HG02885 (cell line): ENCODE measurements around the gene PDE4B.
A peak's percentile ranks its signal among the peaks of the same experiment; 100 is the strongest.

ENCODE experiments used
- ATAC-seq: cut with Tn5 transposase; IDR thresholded peaks from one replicate; pipeline ENCODE4 v1.9.1; 2021; ENCODE audit warnings: mild to moderate bottlenecking; ENCODE audit not compliant: unreplicated experiment, poor library complexity

The PDE4B gene

DNA sequence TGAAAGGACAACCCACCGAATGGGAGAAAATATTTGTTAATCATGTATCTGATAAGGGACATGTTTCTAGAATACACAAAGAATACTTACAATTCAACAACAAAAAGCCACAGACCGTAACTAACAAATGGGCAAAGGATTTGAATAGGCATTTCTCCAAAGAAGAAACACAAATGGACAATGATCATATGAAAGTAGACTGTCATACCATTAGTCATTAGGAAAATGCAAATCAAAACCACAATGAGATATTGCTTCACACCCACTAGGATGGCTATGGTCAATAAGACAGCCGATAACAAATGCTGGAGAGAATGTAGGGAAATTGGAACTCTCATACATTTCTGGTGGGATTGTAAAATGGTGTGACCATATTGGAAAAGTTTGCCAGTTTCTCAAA, 374.1 kb downstream of the PDE4B start:
- ATAC-seq = no peak

DNA sequence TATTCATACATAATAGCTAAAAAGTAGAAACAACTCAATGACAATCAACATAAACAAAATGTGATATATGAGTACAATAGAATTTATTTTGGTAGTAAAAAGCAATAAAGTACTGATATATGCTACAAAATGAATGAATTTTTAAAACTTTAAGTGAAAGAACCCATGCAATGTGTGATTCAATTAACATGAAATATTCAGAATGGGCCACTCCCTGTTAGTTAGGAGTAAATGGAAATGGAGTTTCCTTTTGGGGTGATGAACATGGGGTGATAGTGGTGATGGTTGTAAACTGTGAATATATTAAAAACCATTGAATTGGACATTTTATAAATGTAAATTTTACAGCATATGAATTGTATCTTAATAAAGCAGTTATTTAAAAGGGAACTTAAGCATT, 374.6 kb downstream of the PDE4B start:
- no peak for ATAC-seq

DNA sequence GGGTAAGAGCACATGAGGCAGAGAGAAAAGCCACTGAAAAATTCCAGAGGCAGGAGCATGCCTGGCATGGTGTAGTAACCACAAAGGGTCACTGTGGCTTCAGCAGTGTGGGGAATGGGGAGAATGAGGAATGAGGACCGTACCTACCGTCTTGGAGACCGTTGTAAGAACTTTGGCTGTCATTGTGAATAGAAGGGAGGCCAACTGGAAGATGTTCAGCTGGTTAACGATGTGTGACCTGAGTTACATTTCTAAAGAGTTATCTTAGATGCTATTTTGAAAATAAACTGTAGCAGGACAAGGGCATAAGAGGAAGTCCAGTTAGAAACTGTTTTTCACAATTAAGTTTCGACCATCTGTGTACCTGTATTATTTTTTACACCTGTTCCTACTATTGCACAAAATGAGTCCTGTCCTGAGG, 375.8 kb downstream of the PDE4B start:
- ATAC-seq = peak; percentile 51

DNA sequence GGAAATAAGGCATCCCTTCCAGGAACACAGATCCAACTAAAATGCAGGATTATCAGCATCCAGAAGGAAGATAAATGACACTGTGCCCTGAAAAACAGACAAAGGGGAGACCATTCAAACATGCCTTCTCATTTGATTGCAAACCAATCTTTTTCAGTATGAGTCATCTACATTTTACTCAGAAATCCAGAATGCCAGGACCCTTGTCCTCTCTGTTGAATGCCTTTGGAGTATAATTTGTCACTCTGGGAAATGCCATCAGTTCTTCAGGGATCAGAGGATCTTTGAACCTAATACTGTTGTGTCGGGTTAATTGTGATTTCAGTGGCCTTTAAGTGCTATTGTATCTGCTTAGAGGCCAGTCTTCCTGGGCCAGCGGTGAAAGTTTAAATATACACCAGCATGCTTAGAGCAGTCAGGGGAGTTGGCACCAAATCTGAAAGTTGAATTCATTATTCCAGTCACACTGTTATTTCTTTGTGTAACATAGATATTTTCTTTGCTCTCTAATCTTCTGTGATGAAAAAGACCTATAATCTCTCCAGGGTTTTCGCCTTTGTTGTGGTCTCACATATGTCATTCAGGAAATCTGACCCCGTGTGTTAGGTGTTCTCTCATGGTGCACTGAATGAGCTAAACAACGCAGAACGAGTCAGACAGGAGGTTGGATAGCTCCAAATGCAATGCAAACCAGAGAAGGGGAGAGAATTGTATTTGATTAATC, 376.4 kb downstream of the PDE4B start:
- peak; percentile 28 for ATAC-seq

DNA sequence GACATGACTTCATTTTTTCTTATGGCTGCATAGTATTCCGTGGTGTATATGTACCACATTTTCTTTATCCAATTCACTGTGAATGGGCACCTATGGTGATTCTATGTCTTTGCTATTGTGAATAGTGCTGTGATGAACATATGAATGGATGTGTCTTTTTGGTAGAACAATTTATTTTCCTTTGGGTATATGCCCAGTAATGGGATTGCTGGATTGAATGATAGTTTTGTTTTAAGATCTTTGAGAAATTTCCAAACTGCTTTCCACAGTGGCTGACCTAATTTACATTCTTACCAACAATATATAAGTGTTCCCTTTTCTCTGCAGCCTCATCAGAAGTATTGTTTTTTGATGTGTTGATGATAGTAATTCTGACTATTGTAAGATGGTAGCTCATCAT, 379.6 kb downstream of the PDE4B start:
- no peak for ATAC-seq

DNA sequence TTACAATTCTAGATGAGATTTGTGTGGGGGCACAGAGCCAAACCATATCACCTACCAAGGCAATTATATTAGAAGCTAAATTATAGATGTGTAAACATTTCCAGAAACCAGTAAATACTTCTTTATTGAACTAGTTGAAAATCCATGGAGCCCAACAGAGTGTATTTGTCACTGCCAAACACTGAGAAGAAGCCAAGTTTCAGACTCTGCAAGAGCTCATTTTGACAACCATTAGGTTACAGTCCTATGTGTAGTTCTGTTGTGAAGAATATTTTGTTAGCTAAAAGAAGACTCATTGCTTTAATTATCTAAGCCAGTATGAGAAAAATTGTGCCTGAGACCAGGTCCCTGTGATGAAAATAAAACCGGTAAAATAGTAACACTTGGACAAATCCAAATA, 382.4 kb downstream of the PDE4B start:
- ATAC-seq = no peak

DNA sequence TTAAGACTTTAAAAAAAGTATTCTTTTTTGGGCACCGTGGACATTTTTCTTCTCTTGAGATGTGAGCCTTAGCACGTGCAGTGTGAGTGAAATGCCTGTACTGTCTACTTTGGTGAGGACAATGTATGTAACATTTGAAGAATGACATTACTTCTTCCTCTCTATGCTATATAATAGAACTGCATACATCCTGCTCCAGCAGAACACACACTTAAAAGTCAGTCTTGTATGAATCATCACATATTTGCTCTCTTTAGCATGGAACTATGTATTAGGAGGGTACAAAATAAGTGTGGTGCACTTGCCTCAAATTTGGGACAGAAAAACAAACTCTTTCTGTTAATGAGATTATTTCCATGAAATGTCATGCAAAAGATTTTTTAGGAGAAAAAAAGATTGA, 382.9 kb downstream of the PDE4B start:
- ATAC-seq = no peak

DNA sequence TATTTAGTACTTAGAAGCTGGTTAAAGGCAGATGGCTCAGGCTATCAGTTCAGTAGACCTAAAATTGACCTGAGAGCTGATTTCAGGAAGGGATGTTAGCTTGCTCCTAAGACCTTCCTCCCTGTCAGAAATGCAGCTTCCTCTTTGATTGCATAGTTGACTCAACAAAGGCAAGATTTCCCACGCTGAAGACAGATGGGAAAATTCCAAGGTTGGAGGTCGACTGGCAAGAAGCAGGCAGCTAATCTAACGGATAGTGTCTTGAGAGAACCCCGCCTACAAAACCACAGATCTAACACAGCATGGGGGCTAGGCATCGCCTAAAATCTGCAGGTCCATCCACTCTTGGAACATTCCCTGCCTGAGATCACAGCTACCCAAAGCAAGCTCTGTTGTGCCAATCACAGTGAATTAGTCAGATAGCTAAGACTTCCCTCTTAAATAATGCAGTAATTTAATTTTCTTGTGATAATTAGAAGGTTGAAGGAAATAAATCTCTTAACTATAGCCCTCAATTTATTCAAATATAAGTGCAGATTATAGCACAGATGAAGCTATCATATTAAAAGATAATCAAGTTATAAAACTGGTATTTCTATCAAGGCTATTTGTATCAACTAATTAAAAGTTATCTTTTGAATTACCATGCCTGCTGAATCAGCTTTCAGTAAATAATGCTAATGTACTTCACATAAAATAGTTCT, 383.5 kb downstream of the PDE4B start:
- ATAC-seq = no peak

DNA sequence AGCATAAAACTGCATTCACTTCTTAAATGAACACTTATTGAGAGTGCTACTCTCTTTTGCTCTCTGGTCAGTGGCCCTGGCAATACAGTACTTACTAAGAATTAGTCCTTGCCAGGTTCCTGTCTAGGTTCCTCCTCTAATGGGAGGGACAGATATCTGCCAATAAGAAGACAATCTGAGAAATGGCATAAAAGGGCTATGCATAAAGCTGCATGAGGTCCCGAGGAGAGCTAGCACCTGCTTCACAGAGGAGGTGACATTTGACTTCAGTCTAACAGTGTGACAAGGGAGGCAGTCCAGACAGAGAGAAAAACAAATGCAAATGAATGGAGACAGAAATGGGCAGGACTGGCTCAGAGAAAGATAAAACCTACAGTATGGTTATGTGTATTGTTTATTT, 384.1 kb downstream of the PDE4B start:
- ATAC-seq = no peak

DNA sequence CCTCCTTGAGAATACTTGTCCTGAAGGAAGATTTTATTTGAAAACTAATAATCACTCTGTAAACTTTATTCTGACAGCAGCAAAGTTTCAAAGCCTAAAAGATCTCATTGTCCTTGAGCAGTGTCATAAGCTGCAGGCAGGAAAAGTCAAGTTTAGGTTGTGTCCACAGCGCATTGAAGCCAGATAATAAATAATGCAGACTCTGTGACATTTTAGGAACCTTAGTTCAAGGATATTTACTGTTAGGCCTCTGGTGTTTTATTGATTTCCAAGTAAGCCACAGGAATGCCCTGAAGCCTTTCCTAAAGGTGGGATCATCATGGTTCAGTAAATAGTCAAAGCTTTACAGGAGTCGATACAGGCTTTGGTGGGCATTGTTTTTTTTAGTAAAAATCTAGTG, 384.8 kb downstream of the PDE4B start:
- ATAC-seq = no peak

DNA sequence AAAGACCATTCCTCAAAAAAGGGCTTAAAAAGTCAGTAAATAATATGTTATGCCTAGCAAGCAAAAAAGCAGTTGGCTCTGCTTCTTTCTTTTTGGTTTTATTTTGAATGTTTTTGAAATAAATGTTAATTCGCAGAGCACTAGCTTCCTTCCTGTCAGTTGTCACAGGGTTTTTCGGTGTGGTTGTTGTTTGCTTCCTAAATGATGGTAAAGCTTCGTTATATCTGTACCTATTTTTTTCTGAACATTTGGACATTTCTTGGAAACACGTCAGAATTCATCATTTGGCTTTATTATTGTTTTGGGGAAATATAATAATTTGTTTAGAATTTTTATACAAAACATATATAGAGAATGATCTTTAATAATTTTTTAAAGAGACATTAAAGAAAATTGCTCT, 389.3 kb downstream of the PDE4B start:
- no peak for ATAC-seq

DNA sequence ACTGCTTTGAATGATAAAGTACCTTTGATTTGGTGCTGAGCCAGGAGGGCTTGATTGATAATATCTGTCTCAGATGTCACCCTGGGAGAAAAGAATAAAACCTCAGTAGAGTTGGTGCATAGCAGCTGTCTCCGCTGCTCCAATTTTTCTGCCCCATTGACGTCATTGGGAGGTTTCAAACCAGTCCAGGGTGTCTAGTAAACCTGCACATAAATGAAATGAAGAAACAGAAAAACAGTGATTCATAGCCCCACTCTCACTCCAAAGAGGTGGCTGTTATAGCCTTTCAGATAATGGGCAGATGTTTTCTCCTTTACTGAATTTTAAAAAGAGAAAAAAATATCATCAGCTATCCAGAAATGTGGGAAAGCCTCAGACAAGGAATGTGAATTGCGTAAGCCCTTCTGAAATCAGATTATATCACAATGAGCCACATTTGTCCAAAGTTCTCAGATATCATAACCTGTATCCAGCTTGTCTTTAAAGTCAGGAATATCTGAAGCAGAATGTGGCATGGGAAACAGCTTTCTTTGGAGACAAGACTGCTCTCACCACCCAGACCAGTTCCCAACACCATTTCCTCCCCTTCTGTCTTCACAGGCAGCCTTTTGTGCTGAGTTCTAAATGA, 390.0 kb downstream of the PDE4B start:
- no peak for ATAC-seq

DNA sequence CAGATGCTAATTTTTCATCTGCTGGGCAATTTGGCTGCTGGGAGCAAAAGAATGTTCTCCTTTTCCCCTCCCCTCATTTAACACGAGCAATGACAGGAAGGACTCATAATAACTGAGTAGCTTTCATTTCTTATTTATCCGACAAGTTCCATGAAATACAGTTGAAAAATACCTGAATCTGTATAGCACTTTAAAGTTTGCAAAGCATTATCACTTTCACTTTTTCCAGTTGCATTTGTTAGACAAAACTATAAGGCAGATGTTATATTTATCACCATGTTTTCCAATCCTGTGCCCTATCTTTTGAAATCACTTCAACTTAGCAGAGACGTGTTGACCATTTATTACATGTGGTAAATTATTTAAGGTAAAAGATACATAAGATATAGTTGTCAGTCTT, 390.7 kb downstream of the PDE4B start:
- ATAC-seq = no peak

DNA sequence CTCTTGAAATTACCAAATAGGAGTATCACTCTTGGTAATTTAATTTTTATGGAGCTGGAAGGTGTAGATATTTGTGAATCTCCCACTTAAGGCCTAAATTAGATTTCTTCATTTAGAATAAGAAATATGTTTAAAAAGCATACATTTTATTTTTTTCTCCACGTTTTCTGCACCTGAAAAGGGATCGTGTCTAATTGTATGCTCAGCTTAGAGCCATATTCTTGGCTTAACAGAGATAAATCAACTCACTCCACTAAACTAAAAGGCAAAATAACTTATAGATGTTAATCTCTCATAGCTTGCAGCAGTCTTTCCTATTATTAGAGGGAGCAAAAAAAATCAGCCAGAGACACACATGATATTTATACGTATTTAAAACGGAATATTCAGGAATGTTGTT, 404.4 kb downstream of the PDE4B start:
- no peak for ATAC-seq

DNA sequence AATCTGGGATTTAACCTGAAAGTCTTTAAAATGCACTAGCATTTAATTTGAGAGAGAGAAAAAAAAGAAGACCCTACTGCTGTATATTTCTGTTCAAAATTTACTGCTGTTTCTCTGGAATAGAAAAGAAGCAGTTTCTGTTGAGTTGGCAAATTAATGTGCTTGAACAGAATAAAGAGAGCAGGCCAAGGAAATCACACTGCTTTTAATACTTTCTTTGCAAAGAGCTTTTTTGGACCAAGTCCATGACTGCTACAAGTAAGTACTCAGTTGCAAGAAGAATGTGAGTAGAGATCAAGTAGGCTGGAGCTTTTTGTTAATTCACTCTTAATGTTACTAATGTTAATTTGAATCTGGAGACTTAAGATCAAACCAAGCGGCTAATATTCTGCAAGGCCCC, 405.1 kb downstream of the PDE4B start:
- no peak for ATAC-seq

DNA sequence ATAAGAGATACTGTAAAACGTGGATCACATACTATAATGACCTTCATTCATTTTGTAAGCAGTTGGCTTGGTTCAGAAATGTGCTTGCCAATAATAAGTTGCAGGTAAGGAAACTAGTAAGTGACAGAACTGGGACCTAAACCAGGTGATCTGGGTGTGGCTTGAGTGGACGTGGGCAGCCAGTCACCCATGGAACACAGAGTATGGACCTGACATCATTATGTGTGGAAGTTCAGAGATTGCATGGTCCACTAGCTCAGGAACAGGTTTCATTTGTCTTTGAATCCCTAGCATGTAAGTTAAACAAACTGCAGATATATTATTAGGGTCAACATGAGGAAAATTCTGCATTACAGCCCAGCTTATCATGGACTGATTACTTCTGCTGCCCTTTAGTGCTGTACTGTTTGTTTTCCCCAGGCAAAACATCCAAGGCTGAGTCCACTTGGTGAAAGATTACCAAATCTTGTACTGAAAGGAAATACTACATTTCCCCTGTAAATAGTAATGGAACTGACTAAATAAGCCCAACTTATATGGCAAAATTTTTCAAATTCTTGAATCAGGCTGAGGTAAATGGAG, 414.0 kb downstream of the PDE4B start:
- no peak for ATAC-seq

DNA sequence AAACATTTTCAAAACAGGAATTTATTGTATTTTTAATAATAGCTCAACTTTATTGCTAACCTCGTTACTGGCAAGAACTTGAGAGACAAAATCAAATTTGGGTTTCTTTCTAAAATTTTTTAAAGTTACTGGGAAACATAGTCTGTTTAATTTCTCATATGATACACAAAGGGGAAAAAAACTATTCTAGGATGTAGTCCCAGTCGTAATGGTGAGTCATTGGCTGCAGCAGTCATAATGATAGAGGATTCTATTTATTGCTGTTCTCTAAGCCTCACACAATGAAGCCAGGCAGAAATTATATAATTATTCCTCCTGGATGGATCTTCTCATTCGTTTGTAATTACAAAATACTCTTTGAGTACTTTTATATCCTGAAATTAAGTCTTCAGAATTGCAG, 414.8 kb downstream of the PDE4B start:
- no peak for ATAC-seq

DNA sequence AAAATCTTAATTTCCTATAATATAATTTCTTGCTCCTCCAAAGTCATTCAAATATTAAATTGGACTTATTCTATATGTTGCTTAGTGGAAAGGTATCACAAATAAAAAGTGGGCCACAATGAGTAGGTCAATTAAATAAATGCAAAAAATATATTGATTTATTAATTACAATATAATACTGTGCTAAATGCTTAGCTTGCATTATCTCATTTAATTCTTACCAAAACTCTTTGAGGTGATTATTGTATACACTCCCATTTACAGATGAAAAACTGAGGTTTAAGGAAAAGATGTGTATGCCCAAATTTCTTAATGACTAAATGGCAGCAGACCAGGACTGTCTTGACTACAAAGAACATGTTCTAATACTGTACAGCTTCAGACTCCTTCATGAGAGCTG, 415.9 kb downstream of the PDE4B start:
- ATAC-seq = no peak

DNA sequence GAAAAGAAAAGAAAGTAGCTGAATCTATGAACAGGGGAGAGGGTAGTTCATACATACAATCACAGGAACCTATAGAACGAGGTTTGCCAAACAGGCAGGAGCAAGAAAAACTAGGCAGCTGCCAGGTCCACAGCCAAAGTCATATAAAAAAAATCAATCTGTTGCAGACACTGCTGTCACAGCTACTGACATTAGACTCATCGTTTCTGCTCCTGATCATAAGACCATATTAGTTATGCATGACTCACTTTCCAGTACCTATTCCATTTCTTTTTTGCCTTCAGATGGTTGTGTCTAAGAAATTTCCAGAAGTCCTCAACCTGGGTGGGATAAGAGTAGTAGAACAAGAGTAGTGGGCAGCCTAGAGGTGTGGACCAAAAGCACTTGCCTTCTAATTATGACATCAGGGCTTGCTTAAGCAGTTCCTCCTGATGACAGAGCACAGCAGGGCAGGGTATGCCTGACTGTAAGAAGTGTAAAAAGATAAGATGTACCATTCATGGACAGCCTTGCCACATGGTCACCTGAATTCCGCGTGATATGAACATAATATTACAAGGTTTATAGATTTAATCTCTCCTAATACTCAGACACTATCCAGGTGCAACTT, 418.0 kb downstream of the PDE4B start:
- ATAC-seq = no peak

DNA sequence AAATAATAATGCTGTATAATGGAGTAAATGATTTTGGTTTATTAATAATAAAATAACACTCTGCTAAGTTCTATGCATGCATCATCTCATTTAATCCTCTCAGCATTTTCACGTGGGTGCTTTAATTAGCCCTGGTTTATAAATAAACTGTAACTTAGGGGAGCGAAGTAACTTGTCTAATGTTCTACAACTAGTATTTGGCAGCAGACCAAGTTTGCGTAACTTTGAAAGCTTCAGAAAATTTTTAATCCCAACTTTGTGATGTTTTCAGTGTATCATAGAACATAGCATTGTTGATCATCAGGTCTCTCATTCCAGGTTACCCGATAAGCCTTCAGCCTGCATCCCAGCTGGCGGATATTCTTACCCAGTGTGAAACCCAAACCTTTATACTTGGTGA, 418.8 kb downstream of the PDE4B start:
- ATAC-seq = no peak

DNA sequence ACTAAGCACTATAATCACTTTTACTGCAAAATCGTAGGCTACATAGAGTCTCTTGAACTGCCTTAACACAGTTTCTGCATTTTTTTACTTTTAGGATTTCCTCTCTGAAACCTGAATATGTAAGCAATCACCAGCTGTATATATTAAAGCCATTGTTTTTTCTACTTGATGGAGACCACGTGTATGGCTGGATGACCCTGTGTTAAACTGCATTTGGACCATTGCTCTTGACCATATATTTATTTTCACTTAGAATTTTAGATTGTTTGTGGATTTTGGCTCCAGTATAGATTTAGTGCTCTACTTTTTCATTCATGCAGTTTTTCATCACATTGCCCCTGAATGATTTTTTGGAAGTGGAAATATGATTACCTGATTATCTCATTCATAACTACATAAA, 420.8 kb downstream of the PDE4B start:
- no peak for ATAC-seq
